ENCODE data around the gene KIAA1614.

DNA sequence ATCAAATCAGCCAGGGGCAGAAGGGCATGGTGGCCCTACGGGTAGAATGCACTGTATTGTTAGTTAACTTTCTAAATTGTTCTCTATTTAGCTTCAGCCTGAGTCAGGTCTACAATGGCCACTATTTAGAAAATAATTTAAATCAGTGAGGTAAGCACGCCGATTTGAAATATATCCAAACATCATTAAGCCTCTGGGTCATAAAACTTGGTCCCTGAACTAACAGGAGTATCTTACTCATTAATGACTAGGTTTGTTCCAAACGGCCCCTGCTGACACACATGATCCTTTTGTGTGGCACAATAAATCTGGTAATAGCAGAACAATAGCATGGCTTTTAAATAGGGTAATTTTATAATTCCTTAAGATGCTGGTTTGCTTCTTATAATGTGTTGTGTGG is 61.5 kb downstream of the KIAA1614 start:
- TF ChIP-seq, protein P1, sequence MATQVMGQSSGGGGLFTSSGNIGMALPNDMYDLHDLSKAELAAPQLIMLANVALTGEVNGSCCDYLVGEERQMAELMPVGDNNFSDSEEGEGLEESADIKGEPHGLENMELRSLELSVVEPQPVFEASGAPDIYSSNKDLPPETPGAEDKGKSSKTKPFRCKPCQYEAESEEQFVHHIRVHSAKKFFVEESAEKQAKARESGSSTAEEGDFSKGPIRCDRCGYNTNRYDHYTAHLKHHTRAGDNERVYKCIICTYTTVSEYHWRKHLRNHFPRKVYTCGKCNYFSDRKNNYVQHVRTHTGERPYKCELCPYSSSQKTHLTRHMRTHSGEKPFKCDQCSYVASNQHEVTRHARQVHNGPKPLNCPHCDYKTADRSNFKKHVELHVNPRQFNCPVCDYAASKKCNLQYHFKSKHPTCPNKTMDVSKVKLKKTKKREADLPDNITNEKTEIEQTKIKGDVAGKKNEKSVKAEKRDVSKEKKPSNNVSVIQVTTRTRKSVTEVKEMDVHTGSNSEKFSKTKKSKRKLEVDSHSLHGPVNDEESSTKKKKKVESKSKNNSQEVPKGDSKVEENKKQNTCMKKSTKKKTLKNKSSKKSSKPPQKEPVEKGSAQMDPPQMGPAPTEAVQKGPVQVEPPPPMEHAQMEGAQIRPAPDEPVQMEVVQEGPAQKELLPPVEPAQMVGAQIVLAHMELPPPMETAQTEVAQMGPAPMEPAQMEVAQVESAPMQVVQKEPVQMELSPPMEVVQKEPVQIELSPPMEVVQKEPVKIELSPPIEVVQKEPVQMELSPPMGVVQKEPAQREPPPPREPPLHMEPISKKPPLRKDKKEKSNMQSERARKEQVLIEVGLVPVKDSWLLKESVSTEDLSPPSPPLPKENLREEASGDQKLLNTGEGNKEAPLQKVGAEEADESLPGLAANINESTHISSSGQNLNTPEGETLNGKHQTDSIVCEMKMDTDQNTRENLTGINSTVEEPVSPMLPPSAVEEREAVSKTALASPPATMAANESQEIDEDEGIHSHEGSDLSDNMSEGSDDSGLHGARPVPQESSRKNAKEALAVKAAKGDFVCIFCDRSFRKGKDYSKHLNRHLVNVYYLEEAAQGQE (IDR thresholded peaks at IDR 0.05; ENCODE audit: insufficient read depth in 1 of 2, low read depth in 2 of 2, low read length in 2 of 2) = no peak
- TF ChIP-seq SIN3A (IDR thresholded peaks at IDR 0.05; ENCODE audit: borderline replicate concordance, insufficient read depth, low read length) = no peak
- TF ChIP-seq POLR2AphosphoS5 (IDR thresholded peaks at IDR 0.05; ENCODE audit: low read depth, low read length) = no peak

Measured in PFSK-1 (cell line).